Muscle layer of colon (tissue), 2 donors: ENCODE data around the gene DLG1.

Source experiments
- H3K27ac ChIP-seq: one replicate; pipeline ENCODE4 v1.7.0; 2013; ENCODE audit warnings: low read depth, mild to moderate bottlenecking, low read length, moderate library complexity
- H3K27me3 ChIP-seq, 2 donors: one replicate each; pipeline ENCODE4 v1.7.0; 2013; ENCODE audit warnings: low read length in 2 of 2, mild to moderate bottlenecking in 2 of 2; ENCODE audit not compliant: insufficient read depth in 2 of 2, control insufficient read depth in 1 of 2
- H3K36me3 ChIP-seq: one replicate; pipeline ENCODE4 v1.7.0; 2013; ENCODE audit warnings: mild to moderate bottlenecking, low read length; ENCODE audit not compliant: insufficient read depth
- H3K4me1 ChIP-seq: one replicate; pipeline ENCODE4 v1.7.0; 2013; ENCODE audit warnings: mild to moderate bottlenecking, low read length; ENCODE audit not compliant: insufficient read depth
- H3K4me3 ChIP-seq, 2 donors: one replicate each; pipeline ENCODE4 v1.7.0; 2013; ENCODE audit warnings: low read length in 2 of 2, low read depth in 1 of 2, mild to moderate bottlenecking in 1 of 2, moderate library complexity in 1 of 2
- H3K9ac ChIP-seq: one replicate; pipeline ENCODE4 v1.7.0; 2013; ENCODE audit warnings: low read length
- H3K9me3 ChIP-seq: one replicate; pipeline ENCODE4 v1.7.0; 2013; ENCODE audit warnings: mild to moderate bottlenecking, low read length
- donor health status: abdominal sarcoma.
- donor health status: Adenocarcinoma of cecum.

Gene DLG1

DNA sequence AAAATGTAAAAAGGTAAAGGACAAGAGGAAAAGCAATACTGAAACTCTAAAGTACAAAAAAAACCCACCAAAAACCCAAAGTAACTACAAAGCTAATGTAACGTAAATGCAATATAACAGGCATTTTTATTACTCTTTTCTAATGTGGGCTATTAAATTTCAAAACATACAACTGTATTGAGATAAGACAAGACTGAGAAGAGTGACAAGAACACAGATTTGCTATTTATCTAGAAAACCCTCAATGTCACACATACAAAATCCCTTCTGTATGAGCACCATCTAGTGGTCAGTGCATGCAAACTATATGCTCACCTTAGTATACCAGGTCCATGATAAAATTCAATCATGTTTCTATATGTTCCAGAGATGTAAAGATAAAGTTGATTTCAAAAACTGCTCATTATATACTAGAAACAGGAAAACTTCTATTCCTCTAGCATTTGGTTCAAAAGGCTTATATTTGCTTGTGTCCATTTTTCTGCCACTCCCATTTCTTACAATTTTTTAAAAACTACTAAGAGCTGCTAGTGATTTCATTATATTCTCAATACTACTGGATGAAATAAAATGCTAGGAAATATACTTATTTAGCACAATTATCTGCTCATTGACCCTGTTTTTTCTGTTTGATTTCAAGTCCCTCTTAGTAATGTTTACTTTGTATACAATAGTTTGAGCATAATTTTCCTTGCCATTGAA is 111.4 kb downstream of the DLG1 start:
- no peak overlapping the region for H3K9ac ChIP-seq
- H3K36me3 ChIP-seq, result no peaks in the 10 kb centered on the region
- H3K4me3 ChIP-seq, result no peak overlapping the region
- no peaks in the 10 kb centered on the region for H3K4me1 ChIP-seq
- H3K27me3 ChIP-seq, result no peaks in the 10 kb centered on the region
- no peaks in the 10 kb centered on the region for H3K9me3 ChIP-seq
- H3K27ac ChIP-seq, result no peak overlapping the region

DNA sequence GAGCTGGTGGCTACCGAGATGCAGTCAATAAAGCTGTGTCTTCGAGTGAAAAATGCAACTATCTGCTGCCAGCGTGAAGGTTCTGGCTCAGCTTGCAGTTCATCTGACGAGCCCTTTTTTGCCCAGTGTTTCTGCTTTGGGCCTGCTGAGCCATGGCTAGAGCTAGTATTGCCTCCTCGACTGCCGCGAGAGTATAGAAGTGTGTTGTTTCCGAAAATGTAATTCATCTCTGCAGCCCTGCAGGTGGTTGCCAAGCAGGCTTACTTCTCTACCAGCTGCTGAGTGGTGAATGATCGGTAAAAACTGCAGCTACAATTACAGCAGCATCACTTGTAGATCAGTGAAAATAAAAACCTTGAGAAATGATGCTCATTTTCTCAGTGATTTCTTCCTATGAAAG is 114.8 kb downstream of the DLG1 start:
- Histone ChIP-seq H3K36me3 (no peaks in the 10 kb centered on the region), H3K4me1 (no peaks in the 10 kb centered on the region), H3K4me3 (no peak overlapping the region), H3K9me3 (no peaks in the 10 kb centered on the region), H3K9ac (no peak overlapping the region), H3K27me3 (no peaks in the 10 kb centered on the region), H3K27ac (no peak overlapping the region)

DNA sequence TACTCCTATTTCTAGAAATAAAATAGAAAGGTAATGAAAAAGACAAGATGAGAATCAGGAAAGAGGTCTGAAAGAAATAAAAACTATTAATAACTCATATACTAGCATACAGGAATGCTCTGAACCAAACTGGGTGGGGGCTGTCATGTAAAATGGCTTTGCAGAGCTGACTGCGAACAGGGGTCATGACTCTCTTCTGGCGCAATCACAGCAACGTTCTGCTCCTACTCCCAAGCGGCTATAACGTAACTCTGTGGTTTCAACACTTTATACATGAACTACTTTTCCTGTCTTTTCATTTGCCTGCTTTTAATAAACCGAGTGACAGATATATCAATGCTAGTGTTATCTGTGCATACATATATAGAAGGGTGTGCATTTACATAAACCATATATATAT is 116.7 kb downstream of the DLG1 start:
- Histone ChIP-seq H3K27ac (no peak overlapping the region), H3K9ac (no peak overlapping the region), H3K4me3 (no peak overlapping the region)

DNA sequence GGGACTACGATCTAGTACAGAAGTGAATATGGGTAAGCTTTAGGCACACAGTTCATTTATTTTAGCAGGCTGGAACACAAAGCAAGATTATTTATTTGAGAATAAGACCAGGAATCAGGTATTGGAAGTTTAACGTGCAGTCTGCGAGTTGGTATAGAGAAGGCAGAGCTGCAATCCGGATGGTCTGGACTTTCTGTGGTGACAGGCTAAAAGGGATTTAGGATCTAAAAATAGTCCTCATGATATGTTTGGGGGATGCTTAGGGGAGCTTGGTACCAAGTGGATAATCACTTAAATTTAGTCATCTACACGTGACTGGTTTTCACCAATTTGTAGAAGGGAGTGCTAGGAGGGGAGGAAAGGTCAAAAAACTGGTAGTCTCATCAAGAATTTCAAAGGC is 119.4 kb downstream of the DLG1 start:
- no peaks in the 10 kb centered on the region for H3K27me3 ChIP-seq
- no peaks in the 10 kb centered on the region for H3K9me3 ChIP-seq
- no peak overlapping the region for H3K4me3 ChIP-seq
- no peak overlapping the region for H3K9ac ChIP-seq
- no peak overlapping the region for H3K27ac ChIP-seq
- no peaks in the 10 kb centered on the region for H3K36me3 ChIP-seq
- no peaks in the 10 kb centered on the region for H3K4me1 ChIP-seq

More for the DNA sequence above, 116.7 kb downstream of the DLG1 start:
- Histone ChIP-seq H3K9me3 (no peaks in the 10 kb centered on the region), H3K36me3 (no peaks in the 10 kb centered on the region), H3K4me1 (no peaks in the 10 kb centered on the region), H3K27me3 (no peaks in the 10 kb centered on the region)

DNA sequence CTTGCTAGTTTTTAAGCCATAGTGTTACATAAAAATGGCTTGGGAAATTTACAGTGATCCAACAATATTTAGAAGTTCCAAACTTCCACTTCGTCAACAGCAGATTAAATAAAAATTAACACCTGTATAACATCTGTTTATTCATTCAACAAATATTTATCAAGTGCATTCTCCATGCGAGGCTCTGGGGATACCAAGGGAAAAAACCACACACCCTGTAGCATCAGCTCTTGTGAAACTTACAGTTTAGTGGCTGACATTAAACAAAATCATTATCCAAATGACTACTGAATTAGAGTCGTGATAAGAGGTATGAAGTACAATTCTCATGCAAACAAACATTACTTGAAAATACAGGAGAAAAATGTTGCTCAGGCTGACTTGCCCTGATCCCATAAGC is 122.9 kb downstream of the DLG1 start:
- Histone ChIP-seq H3K27me3 (no peaks in the 10 kb centered on the region), H3K4me1 (no peaks in the 10 kb centered on the region), H3K4me3 (no peak overlapping the region), H3K36me3 (no peaks in the 10 kb centered on the region), H3K9ac (no peak overlapping the region), H3K27ac (no peak overlapping the region), H3K9me3 (no peaks in the 10 kb centered on the region)

DNA sequence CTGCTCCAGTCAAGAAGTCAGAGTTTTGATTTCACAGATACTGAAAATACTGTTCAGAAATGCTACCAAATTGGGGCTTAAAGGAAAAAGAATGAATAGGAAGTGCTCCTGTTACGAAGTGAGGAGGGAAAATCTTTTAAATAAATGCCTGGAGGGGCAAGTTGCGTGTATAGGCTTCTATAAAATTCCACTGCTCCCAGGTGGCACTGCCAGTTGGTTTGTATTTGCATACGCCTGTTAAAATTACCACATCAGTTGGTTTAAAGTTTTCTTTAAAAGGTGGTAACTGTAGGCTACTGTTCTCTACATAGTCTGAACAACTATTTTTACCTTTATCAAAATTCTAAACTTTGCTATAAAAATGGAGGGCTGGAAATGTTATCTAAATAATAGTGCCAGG is 123.5 kb downstream of the DLG1 start:
- Histone ChIP-seq H3K27ac (no peak overlapping the region), H3K27me3 (no peaks in the 10 kb centered on the region), H3K4me3 (no peak overlapping the region), H3K9ac (no peak overlapping the region), H3K36me3 (no peaks in the 10 kb centered on the region), H3K4me1 (no peaks in the 10 kb centered on the region), H3K9me3 (no peaks in the 10 kb centered on the region)

DNA sequence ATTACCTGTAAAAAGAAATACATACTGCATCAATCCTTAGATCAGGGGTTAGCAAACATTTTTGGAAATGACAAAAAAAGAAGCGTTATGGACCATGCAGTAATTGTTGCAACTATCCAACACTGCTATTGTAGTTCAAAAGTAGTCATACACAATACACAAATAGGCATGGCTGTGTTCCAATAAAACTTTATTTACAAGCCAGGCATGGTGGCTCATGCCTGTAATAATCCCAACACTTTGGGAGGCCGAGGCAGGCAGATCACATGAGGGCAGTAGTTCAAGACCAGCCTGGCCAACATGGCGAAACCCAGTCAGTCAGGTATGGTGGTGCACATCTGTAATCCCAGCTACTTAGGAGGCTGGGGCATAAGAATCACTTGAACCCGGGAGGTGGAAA is 124.8 kb downstream of the DLG1 start:
- no peaks in the 10 kb centered on the region for H3K36me3 ChIP-seq
- H3K4me3 ChIP-seq, result no peak overlapping the region
- no peaks in the 10 kb centered on the region for H3K27me3 ChIP-seq
- H3K9ac ChIP-seq, result no peak overlapping the region
- H3K9me3 ChIP-seq, result no peaks in the 10 kb centered on the region
- no peaks in the 10 kb centered on the region for H3K4me1 ChIP-seq
- H3K27ac ChIP-seq, result no peak overlapping the region

DNA sequence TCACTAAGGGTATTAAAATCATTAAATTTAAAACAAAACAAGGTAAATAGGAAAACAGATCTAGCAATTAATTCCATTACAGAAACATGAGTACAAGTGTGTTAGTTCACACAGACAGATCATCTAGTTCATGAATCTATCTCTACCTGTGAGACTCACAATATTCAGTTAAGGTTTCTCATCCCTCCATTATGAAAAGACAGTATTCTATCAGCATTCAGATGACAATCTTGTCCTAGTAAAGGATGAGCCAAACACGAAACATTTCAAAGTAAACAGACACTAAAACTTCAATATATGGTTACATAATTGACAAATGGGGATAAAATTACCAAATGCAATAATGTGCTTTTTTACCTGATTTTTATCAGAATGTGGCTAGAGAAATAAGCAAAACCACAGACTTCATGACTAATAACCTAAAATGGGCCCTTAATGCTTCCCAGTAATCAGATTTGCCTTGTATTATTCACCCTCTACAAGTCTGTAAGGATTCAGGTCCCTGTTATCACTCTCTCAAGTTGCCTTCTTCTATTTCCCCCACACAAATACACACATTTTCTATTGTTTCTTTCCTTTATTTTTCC is 126.8 kb downstream of the DLG1 start:
- Histone ChIP-seq H3K9ac (no peak overlapping the region), H3K27ac (no peak overlapping the region), H3K27me3 (no peaks in the 10 kb centered on the region)

DNA sequence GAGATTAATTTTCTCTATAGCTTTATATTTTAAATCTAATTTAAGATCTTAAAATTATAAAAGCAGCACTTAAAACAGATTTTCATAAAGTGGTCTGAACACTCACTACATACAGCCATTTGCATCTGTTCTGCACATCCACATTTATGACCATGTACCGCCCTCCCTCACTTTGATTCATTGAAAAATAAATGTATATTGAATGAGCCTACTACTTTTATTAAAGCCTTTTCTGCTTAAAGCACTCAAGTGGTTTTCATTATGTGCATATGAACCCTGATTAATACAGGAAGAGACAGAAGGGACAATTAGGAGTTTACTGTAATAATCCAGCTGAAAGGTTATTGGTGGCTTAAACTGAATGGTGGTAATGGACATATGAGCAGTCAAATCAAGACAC is 129.4 kb downstream of the DLG1 start:
- Histone ChIP-seq H3K4me3 (no peak overlapping the region), H3K4me1 (no peaks in the 10 kb centered on the region), H3K9ac (no peak overlapping the region), H3K9me3 (no peaks in the 10 kb centered on the region), H3K27ac (no peak overlapping the region), H3K27me3 (no peaks in the 10 kb centered on the region), H3K36me3 (no peaks in the 10 kb centered on the region)

More for the DNA sequence above, 126.8 kb downstream of the DLG1 start:
- no peak overlapping the region for H3K4me3 ChIP-seq
- no peaks in the 10 kb centered on the region for H3K36me3 ChIP-seq
- H3K4me1 ChIP-seq, result no peaks in the 10 kb centered on the region
- H3K9me3 ChIP-seq, result no peaks in the 10 kb centered on the region

DNA sequence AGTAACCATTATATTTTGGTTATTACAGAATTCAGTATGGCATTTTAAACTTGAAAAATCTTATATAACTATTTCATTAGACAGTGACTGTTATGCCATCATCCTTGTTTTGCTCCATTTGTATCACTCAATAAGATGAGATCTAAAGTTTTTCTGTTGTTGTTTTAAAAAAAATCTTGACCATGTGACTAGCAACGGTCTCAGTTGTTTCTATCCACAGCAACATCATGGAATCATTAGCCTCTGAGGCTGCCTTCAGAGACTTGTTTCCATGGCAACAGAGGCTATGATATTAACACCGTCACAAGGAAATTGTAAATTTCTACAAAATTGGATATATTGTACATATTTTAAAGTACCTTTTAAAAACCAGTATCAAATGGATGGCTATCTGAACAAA is 129.8 kb downstream of the DLG1 start:
- Histone ChIP-seq H3K27ac (no peak overlapping the region), H3K27me3 (no peaks in the 10 kb centered on the region), H3K9me3 (no peaks in the 10 kb centered on the region), H3K9ac (no peak overlapping the region), H3K36me3 (no peaks in the 10 kb centered on the region), H3K4me1 (no peaks in the 10 kb centered on the region), H3K4me3 (no peak overlapping the region)

DNA sequence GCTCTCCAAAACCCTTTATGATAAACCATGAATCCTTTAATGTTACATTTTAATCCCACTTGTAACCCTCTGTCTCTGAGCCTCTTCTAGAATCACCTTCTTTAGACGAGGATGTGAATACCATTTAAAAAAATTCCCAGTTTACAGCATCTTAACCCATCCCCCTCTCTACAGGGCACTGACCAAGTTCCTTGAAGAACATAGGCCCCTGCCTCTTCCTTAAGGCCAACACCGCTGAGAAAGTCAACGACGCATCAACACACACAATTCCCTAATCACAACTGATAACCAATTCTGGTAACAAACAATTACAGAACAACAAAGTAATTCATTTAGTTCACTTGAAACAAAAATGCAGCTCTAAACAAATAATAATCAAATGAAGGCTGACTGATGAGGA is 130.3 kb downstream of the DLG1 start:
- no peak overlapping the region for H3K4me3 ChIP-seq
- no peaks in the 10 kb centered on the region for H3K27me3 ChIP-seq
- H3K9ac ChIP-seq, result no peak overlapping the region
- no peaks in the 10 kb centered on the region for H3K4me1 ChIP-seq
- no peaks in the 10 kb centered on the region for H3K9me3 ChIP-seq
- no peak overlapping the region for H3K27ac ChIP-seq
- H3K36me3 ChIP-seq, result no peaks in the 10 kb centered on the region

DNA sequence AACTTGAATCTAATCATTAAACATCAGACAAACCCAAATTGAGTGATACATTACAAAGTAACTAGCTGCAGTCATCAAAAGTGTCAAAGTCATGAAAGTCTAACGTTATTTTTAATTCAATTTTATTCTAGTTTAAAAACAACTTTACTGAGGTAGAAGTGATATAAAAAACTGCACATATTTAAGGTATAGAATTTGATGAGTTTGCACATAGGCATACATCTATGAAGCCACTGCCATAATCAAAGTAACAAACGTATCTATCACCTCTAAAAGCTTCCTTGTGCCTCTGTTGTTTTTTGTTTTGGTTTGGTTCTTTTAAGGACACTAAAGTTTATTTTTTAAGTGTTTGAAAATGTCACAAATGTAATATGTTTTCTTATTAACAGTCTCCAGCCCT is 130.9 kb downstream of the DLG1 start:
- Histone ChIP-seq H3K4me3 (no peak overlapping the region), H3K27me3 (no peaks in the 10 kb centered on the region), H3K4me1 (no peaks in the 10 kb centered on the region), H3K9me3 (no peaks in the 10 kb centered on the region), H3K36me3 (no peaks in the 10 kb centered on the region), H3K27ac (no peak overlapping the region), H3K9ac (no peak overlapping the region)
